ENCODE measurements around the gene SLC41A1. TPM values are rescaled to one million over a fixed set of nuclear protein-coding genes. Genes with fewer than 3 reads are reported as not detected.

Gene SLC41A1
- total RNA-seq, 1 experiment from 2014 or later = 7.2 TPM

DNA sequence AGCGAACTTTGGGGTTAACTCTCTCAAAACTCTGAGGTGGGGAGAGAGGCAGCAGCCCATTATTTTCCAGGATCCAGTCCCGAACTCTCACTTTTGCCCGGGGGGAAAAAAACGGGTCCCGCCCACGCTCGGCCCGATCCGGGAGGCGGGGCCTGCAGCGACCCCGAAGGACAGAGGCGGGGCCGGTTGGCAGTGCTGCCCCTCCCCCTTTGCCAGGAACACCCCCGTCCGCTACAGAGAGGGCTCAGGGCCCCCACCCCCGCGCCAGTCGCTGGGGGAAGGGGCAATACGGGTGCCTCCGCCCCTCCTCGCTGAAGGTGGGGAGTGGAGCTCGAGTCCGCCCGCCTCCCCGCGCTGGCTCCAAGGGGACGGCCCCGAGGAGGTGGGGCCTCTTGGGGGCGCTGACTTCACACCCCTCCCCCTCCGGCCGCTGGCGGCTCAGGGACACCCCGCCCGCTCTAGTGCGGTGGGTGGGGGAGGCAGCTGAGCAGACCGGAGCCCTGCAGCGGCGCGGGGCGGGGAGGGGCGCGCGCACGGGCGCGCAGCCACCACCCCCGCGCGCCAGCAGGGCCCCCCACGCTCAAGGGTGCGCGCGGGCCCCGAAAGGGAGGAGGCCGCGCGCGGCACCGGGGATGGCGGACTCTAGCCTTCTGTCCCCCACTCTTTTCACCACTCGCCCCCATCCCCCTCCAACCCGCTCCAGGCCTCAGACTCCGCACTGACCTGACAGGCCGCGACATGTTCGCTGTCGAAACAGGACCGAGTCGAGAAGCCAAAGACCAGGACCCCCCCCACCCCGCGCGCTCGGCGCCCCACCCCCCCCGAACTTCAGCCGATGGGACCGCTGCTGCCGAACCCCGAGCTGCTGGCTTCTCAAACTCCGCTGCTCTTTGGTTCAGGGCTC is 63.5 kb downstream of the SLC41A1 start:
- Histone ChIP-seq H3K4me3 (peak overlapping the region; percentile 82), H3K27me3 (no peaks in the 10 kb centered on the region), H3K36me3 (peaks cover 46% of the 10 kb centered on the region), H3K9me3 (no peaks in the 10 kb centered on the region)
- DNase-seq = peak; percentile 98

GRCh38 chr1:205748403-205749233 is 64.4 kb downstream of the SLC41A1 start:
- no peaks in the 10 kb centered on the region for H3K27me3 ChIP-seq
- peaks cover 53% of the 10 kb centered on the region for H3K36me3 ChIP-seq
- peak; percentile 34 for DNase-seq
- no peaks in the 10 kb centered on the region for H3K9me3 ChIP-seq
- peak overlapping the region; percentile 82 for H3K4me3 ChIP-seq

DNA sequence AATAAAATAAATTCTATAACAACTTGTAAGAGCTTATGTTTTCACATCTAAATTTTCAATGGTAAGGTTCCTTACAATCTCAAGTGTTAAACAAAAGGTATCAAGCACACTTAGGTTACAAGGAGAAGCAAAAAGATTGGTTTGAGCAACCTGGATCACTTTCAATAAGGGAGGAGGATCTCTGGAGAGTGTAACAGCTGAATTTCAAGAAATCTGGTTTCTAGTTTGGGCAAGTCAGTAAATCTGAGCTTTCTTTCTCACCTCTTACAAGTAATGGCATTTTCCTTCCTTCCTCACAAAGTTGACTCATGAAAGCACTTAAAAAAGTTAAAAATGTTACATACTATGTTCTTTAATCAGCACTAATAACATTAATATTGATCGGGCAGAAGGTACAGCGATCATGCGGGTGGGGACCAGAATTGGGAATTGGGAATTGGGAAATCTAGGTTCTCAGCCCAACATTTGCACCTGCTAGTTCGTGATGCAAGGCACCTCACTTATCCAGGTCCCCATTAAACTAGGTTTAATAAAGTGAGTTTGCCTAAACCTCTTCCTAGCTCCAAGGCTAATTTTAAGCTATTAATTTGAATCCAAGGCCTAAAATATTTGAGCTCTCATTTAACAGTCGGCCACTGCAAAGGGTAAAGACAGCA is 66.1 kb downstream of the SLC41A1 start:
- Histone ChIP-seq H3K4me3 (peak overlapping the region; percentile 82), H3K36me3 (peaks cover 69% of the 10 kb centered on the region), H3K9me3 (no peaks in the 10 kb centered on the region), H3K27me3 (no peaks in the 10 kb centered on the region)
- no peak for DNase-seq

DNA sequence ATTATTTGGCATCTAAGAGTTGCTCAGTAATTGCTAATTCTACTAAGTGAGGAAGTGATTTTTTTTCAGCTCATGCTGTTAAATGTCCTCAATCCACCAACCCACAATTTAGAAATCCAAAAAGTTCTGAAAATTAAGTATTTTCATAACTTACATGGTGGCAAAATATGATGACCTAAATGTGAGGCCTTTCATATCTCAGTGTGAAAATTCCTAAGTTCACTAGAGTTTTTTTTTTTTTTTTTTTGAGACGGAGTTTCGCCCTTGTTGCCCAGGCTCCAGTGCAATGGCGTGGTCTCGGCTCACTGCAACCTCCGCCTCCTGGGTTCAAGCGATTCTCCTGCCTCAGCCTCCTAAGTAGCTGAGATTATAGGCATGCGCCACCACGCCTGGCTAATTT is 68.6 kb downstream of the SLC41A1 start:
- no peaks in the 10 kb centered on the region for H3K9me3 ChIP-seq
- no peak overlapping the region for H3K4me3 ChIP-seq
- H3K27me3 ChIP-seq = no peaks in the 10 kb centered on the region
- no peak for DNase-seq
- H3K36me3 ChIP-seq = peaks cover 89% of the 10 kb centered on the region

DNA sequence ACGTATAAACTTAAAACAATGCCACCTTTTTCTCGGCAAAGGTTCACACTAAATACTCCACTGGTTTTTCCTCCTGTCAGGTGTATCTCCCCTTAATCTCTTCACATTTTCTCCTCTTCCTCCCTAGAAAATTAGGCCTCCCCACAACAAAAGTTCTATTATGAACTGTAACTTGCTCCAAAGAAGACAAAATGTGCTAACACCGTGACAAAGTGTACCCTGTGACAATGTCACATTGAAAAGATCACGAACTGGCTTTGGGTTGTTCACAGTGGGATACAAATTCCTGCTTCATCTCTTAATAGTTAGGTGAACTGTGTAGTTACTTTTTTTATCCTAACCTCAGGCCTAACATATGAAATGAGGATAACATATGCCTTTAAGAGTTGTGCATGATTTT is 69.0 kb downstream of the SLC41A1 start:
- Histone ChIP-seq H3K27me3 (no peaks in the 10 kb centered on the region), H3K36me3 (peaks cover 90% of the 10 kb centered on the region), H3K9me3 (no peaks in the 10 kb centered on the region), H3K4me3 (no peak overlapping the region)
- no peak for DNase-seq

DNA sequence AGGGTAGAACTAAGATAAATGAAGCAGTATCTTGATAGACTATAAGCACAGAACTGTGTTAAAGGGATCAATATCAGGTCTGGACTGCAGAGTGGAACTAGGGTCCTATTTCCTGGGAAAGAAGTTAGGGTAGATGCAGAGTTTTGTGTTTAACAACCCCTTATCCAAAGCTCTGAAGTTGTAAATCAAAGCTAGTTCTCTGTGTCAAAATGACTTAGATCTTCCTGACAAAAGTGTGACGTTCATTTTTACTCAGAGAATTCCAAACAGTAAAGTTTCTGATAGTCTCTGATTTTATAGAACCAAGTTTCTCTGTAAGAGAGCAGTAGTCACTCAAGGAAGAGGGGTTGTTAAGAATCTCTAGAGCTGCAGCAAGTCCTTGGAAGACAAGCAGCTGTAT is 71.3 kb downstream of the SLC41A1 start:
- Histone ChIP-seq H3K27me3 (no peaks in the 10 kb centered on the region), H3K9me3 (no peaks in the 10 kb centered on the region), H3K36me3 (peaks cover 79% of the 10 kb centered on the region), H3K4me3 (no peak overlapping the region)
- no peak for DNase-seq

- H3K9me3 ChIP-seq = no peaks in the 10 kb centered on the region
- no peak for DNase-seq
- no peaks in the 10 kb centered on the region for H3K27me3 ChIP-seq
- no peak overlapping the region for H3K4me3 ChIP-seq
- H3K36me3 ChIP-seq = peaks cover 81% of the 10 kb centered on the region
These were observed 73.4 kb downstream of the SLC41A1 start for GRCh38 chr1:205739348-205740160.

Other genes with a start within 250 kb of the SLC41A1 start
- 16.5 and 20.9 TPM in 2 replicates for gene ELK4, start 181.2 kb downstream of the SLC41A1 start, total RNA-seq (2014; rRNA removed; shearing (Covaris generic); ENCODE audit: low replicate concordance)
- gene SLC45A3, start 132.7 kb downstream of the SLC41A1 start, total RNA-seq (2014; rRNA removed; shearing (Covaris generic); ENCODE audit: low replicate concordance) = 1.7 and 3.2 TPM in 2 replicates
- gene NUCKS1, start 63.0 kb downstream of the SLC41A1 start, total RNA-seq (2014; rRNA removed; shearing (Covaris generic); ENCODE audit: low replicate concordance) = 228 and 336 TPM in 2 replicates
- 13.6 and 18.5 TPM in 2 replicates for gene RAB29, start 37.7 kb downstream of the SLC41A1 start, total RNA-seq (2014; rRNA removed; shearing (Covaris generic); ENCODE audit: low replicate concordance)
- not detected in 2 replicates for gene PM20D1, start 36.9 kb upstream of the SLC41A1 start, total RNA-seq (2014; rRNA removed; shearing (Covaris generic); ENCODE audit: low replicate concordance)
- gene SLC26A9, start 130.3 kb upstream of the SLC41A1 start, total RNA-seq (2014; rRNA removed; shearing (Covaris generic); ENCODE audit: low replicate concordance) = not detected in 2 replicates
- gene RAB7B, start 190.2 kb upstream of the SLC41A1 start, total RNA-seq (2014; rRNA removed; shearing (Covaris generic); ENCODE audit: low replicate concordance) = 17.5 and 25.7 TPM in 2 replicates
- gene CTSE, start 210.7 kb upstream of the SLC41A1 start, total RNA-seq (2014; rRNA removed; shearing (Covaris generic); ENCODE audit: low replicate concordance) = not detected in 2 replicates
- gene RHEX, start 240.0 kb upstream of the SLC41A1 start, total RNA-seq (2014; rRNA removed; shearing (Covaris generic); ENCODE audit: low replicate concordance) = not detected in 2 replicates

All from MG63 (cell line).